ENCODE measurements around the gene POU2F3.

The POU2F3 gene

GRCh38 chr11:120243221-120243620 is 3.3 kb downstream of the POU2F3 start:
- no peak for TF ChIP-seq SIN3A (IDR thresholded peaks at IDR 0.05; ENCODE audit: borderline replicate concordance, insufficient read depth, low read length)
- TF ChIP-seq TAF1 (IDR thresholded peaks at IDR 0.05; ENCODE audit: borderline replicate concordance, insufficient read depth, low read length) = no peak
- no peak for TF ChIP-seq REST (IDR thresholded peaks at IDR 0.05; ENCODE audit: insufficient read depth in 1 of 2, low read depth in 2 of 2, low read length in 2 of 2)
- no peak for TF ChIP-seq FOXP2 (optimal IDR thresholded peaks at IDR 0.05; ENCODE audit: borderline replicate concordance, extremely low read depth, extremely low read length, insufficient read depth)
- TF ChIP-seq POLR2AphosphoS5 (IDR thresholded peaks at IDR 0.05; ENCODE audit: low read depth, low read length) = no peak

- TF ChIP-seq SIN3A (IDR thresholded peaks at IDR 0.05; ENCODE audit: borderline replicate concordance, insufficient read depth, low read length) (no peak), FOXP2 (optimal IDR thresholded peaks at IDR 0.05; ENCODE audit: borderline replicate concordance, extremely low read depth, extremely low read length, insufficient read depth) (no peak), REST (IDR thresholded peaks at IDR 0.05; ENCODE audit: insufficient read depth in 1 of 2, low read depth in 2 of 2, low read length in 2 of 2) (no peak), POLR2AphosphoS5 (IDR thresholded peaks at IDR 0.05; ENCODE audit: low read depth, low read length) (no peak), TAF1 (IDR thresholded peaks at IDR 0.05; ENCODE audit: borderline replicate concordance, insufficient read depth, low read length) (no peak)
These were observed 4.8 kb downstream of the POU2F3 start for GRCh38 chr11:120244476-120245365.

GRCh38 chr11:120245434-120245833 is 5.5 kb downstream of the POU2F3 start:
- TF ChIP-seq SIN3A (IDR thresholded peaks at IDR 0.05; ENCODE audit: borderline replicate concordance, insufficient read depth, low read length) (no peak), TAF1 (IDR thresholded peaks at IDR 0.05; ENCODE audit: borderline replicate concordance, insufficient read depth, low read length) (no peak), REST (IDR thresholded peaks at IDR 0.05; ENCODE audit: insufficient read depth in 1 of 2, low read depth in 2 of 2, low read length in 2 of 2) (no peak), FOXP2 (optimal IDR thresholded peaks at IDR 0.05; ENCODE audit: borderline replicate concordance, extremely low read depth, extremely low read length, insufficient read depth) (no peak), POLR2AphosphoS5 (IDR thresholded peaks at IDR 0.05; ENCODE audit: low read depth, low read length) (no peak)

GRCh38 chr11:120248551-120249278 is 8.8 kb downstream of the POU2F3 start:
- TF ChIP-seq SIN3A (IDR thresholded peaks at IDR 0.05; ENCODE audit: borderline replicate concordance, insufficient read depth, low read length) (no peak), FOXP2 (optimal IDR thresholded peaks at IDR 0.05; ENCODE audit: borderline replicate concordance, extremely low read depth, extremely low read length, insufficient read depth) (no peak), REST (IDR thresholded peaks at IDR 0.05; ENCODE audit: insufficient read depth in 1 of 2, low read depth in 2 of 2, low read length in 2 of 2) (no peak), POLR2AphosphoS5 (IDR thresholded peaks at IDR 0.05; ENCODE audit: low read depth, low read length) (no peak), TAF1 (IDR thresholded peaks at IDR 0.05; ENCODE audit: borderline replicate concordance, insufficient read depth, low read length) (no peak)
